GM10248 (cell line): ENCODE data around the gene REPIN1.

Experiments
- CTCF ChIA-PET: fragments of 300-600 bp; sonication (Branson Sonifier 250); formaldehyde crosslinking; extraction: SDS; loops from one replicate; lab custom pipeline; 2021; ENCODE audit warnings: antibody characterized with exemption; lab: Yijun Ruan, JAX
- POLR2A ChIA-PET: fragments of 350-650 bp; sonication (Branson Sonifier 250); formaldehyde crosslinking; extraction: SDS; loops from one replicate; lab custom pipeline; 2020; ENCODE audit warnings: antibody characterized with exemption; lab: Yijun Ruan, JAX
- DNase-seq: peaks from one replicate; pipeline ENCODE4 v3.0.0; 2012; ENCODE audit errors: extremely low spot score
- CTCF ChIP-seq: IDR thresholded peaks from 2 replicates; pipeline ENCODE4 v1.5.1; 2012; ENCODE audit warnings: mild to moderate bottlenecking, low read depth; ENCODE audit errors: extremely low read depth, missing control alignments, control extremely low read depth

REPIN1 gene

GRCh38 chr7:150412016-150412415 is 43.4 kb downstream of the REPIN1 start:
- no peak for DNase-seq
- ChIA-PET POLR2A (no interaction called here), CTCF (interaction anchor here (0.7 to 1.5 kb wide), 3 partner anchors 9 to 127 kb away, joined by 3 to 7 read pairs (median 3); no protein-coding TSS in a partner anchor)

GRCh38 chr7:150412518-150413488 is 44.2 kb downstream of the REPIN1 start:
- no peak for TF ChIP-seq CTCF
- no peak for DNase-seq
- CTCF ChIA-PET = interaction anchor here (0.7 to 3.0 kb wide), 4 partner anchors 9 to 65 kb away, joined by 3 to 7 read pairs (median 5); no protein-coding TSS in a partner anchor
- POLR2A ChIA-PET = no interaction called here

More at GRCh38 chr7:150412016-150412415, 43.4 kb downstream of the REPIN1 start:
- TF ChIP-seq CTCF = no peak

GRCh38 chr7:150413640-150414081 is 45.0 kb downstream of the REPIN1 start:
- POLR2A ChIA-PET = no interaction called here
- DNase-seq = no peak
- no peak for TF ChIP-seq CTCF
- CTCF ChIA-PET = interaction anchor here (1.0 to 3.0 kb wide), 4 partner anchors 9 to 58 kb away, joined by 3 to 7 read pairs (median 4); no protein-coding TSS in a partner anchor

- CTCF ChIA-PET = interaction anchor here (0.8 to 3.0 kb wide), 4 partner anchors 11 to 102 kb away, joined by 3 to 7 read pairs (median 4); no protein-coding TSS in a partner anchor
- no peak for TF ChIP-seq CTCF
- DNase-seq = no peak
- POLR2A ChIA-PET = no interaction called here
Measured at GRCh38 chr7:150415161-150416153, 46.8 kb downstream of the REPIN1 start.

GRCh38 chr7:150417239-150417638 is 48.6 kb downstream of the REPIN1 start:
- DNase-seq = no peak
- TF ChIP-seq CTCF = no peak
- ChIA-PET POLR2A (no interaction called here), CTCF (interaction anchor here (1.5 to 3.6 kb wide), 4 partner anchors 11 to 61 kb away, joined by 3 to 14 read pairs (median 6); a partner anchor contains a TSS)
